GM21737 (cell line): ENCODE results near the gene FAM209B.
"Not testable (repeated sequence)": the region's sequence is repeated elsewhere in the genome, so short reads cannot be mapped to it uniquely, and the experiment has no call there.

Experiments
- ATAC-seq: cut with Tn5 transposase; IDR thresholded peaks from one replicate; pipeline ENCODE4 v1.9.1; 2021; ENCODE audit warnings: mild to moderate bottlenecking, moderate library complexity; ENCODE audit not compliant: unreplicated experiment

Gene FAM209B

GRCh38 chr20:56537997-56538396 is 5.0 kb downstream of the FAM209B start:
- ATAC-seq, result no peak

GRCh38 chr20:56540415-56540814 is 7.4 kb downstream of the FAM209B start:
- ATAC-seq, result no peak

- no peak for ATAC-seq
These were observed 9.5 kb downstream of the FAM209B start for GRCh38 chr20:56542489-56543030.

- no peak for ATAC-seq
These were observed 18.5 kb downstream of the FAM209B start for GRCh38 chr20:56551571-56551970.

GRCh38 chr20:56552911-56553629 is 20.0 kb downstream of the FAM209B start:
- no peak for ATAC-seq

- peak; percentile 85 for ATAC-seq
These were observed 21.8 kb downstream of the FAM209B start for GRCh38 chr20:56554869-56555268.

GRCh38 chr20:56558968-56559367 is 25.9 kb downstream of the FAM209B start:
- ATAC-seq, result no peak

- not testable (repeated sequence) for ATAC-seq
These were observed 31.5 kb downstream of the FAM209B start for GRCh38 chr20:56564526-56564925.

- no peak for ATAC-seq
These were observed 32.5 kb downstream of the FAM209B start for GRCh38 chr20:56565511-56565910.

GRCh38 chr20:56566621-56567020 is 33.6 kb downstream of the FAM209B start:
- no peak for ATAC-seq

GRCh38 chr20:56570832-56571231 is 37.8 kb downstream of the FAM209B start:
- no peak for ATAC-seq

GRCh38 chr20:56572172-56572571 is 39.1 kb downstream of the FAM209B start:
- no peak for ATAC-seq

GRCh38 chr20:56573986-56574385 is 40.9 kb downstream of the FAM209B start:
- ATAC-seq, result no peak

- no peak for ATAC-seq
These were observed 41.6 kb downstream of the FAM209B start for GRCh38 chr20:56574531-56575142.

- no peak for ATAC-seq
These were observed 42.1 kb downstream of the FAM209B start for GRCh38 chr20:56575157-56575556.

GRCh38 chr20:56575961-56576360 is 42.9 kb downstream of the FAM209B start:
- ATAC-seq, result no peak

GRCh38 chr20:56579301-56579710 is 46.3 kb downstream of the FAM209B start:
- no peak for ATAC-seq

GRCh38 chr20:56580226-56580625 is 47.2 kb downstream of the FAM209B start:
- no peak for ATAC-seq

- ATAC-seq, result no peak
These were observed 48.7 kb downstream of the FAM209B start for GRCh38 chr20:56581701-56582100.

GRCh38 chr20:56582542-56582941 is 49.5 kb downstream of the FAM209B start:
- ATAC-seq, result no peak

GRCh38 chr20:56584916-56585315 is 51.9 kb downstream of the FAM209B start:
- no peak for ATAC-seq
